K562 (cell line): ENCODE results near the gene ALKBH7. TPM values are rescaled to one million over a fixed set of nuclear protein-coding genes. Genes with fewer than 3 reads are reported as not detected.

Experiments
- BCLAF1 ChIP-seq, 2 experiments: fragments of 450-650 bp in 1 of 2; IDR thresholded peaks; 2 replicates each; pipeline ENCODE4 v1.6.1; 2011 to 2017; ENCODE audit warnings: low read depth in 2 of 2, antibody characterized with exemption in 1 of 2, borderline replicate concordance in 1 of 2, low read length in 1 of 2, mild to moderate bottlenecking in 1 of 2, mixed read lengths in 1 of 2; ENCODE audit not compliant: control insufficient read depth in 1 of 2
- E2F6 ChIP-seq, 2 experiments: IDR thresholded peaks; 2 replicates each; pipeline ENCODE4 v1.6.1; 2011; ENCODE audit warnings: borderline replicate concordance in 1 of 2, control low read depth in 1 of 2, low read depth in 1 of 2, low read length in 1 of 2, mild to moderate bottlenecking in 1 of 2, mixed read lengths in 1 of 2, moderate library complexity in 1 of 2; ENCODE audit not compliant: insufficient read depth in 1 of 2, insufficient read length in 1 of 2, poor library complexity in 1 of 2, severe bottlenecking in 1 of 2; ENCODE audit errors: extremely low read depth in 1 of 2
- ELF2 ChIP-seq: fragments of 250-450 bp; sonication (Bioruptor Pico); IDR thresholded peaks from 2 replicates; pipeline ENCODE4 v1.5.0; 2021; ENCODE audit warnings: mild to moderate bottlenecking
- GTF2E2 ChIP-seq: fragments of 200-800 bp; sonication (Bioruptor generic); IDR thresholded peaks from 2 replicates; pipeline ENCODE4 v1.6.1; 2016; ENCODE audit warnings: missing genetic modification characterization, missing compliant biosample characterization
- NBN ChIP-seq: fragments of 450-650 bp; IDR thresholded peaks from 2 replicates; pipeline ENCODE4 v1.6.1; 2016; ENCODE audit warnings: low read depth, mild to moderate bottlenecking
- POLR2B ChIP-seq: fragments of 450-650 bp; IDR thresholded peaks from 2 replicates; pipeline ENCODE4 v1.6.1; 2018; ENCODE audit warnings: low read depth; ENCODE audit not compliant: partially characterized antibody
- RFX1 ChIP-seq: fragments of 450-650 bp; IDR thresholded peaks from 2 replicates; pipeline ENCODE4 v1.6.1; 2016; ENCODE audit warnings: mild to moderate bottlenecking, moderate library complexity
- ZBTB17 ChIP-seq: fragments of 450-650 bp; formaldehyde crosslinking; IDR thresholded peaks from 2 replicates; pipeline ENCODE4 v1.4.0; 2020; ENCODE audit warnings: mild to moderate bottlenecking
- ZNF324 ChIP-seq: fragments of 250-450 bp; sonication (Bioruptor Pico); IDR thresholded peaks from 2 replicates; pipeline ENCODE4 v1.4.0; 2020; ENCODE audit warnings: mild to moderate bottlenecking
- ZNF445 ChIP-seq: fragments of 250-450 bp; sonication (Bioruptor Pico); IDR thresholded peaks from 2 replicates; pipeline ENCODE4 v1.4.0; 2020; ENCODE audit warnings: low read depth, mild to moderate bottlenecking, moderate library complexity
- ZNF75A ChIP-seq: fragments of 450-650 bp; formaldehyde crosslinking; IDR thresholded peaks from 2 replicates; pipeline ENCODE4 v1.4.0; 2020; ENCODE audit warnings: mild to moderate bottlenecking
- polyA plus RNA-seq, 8 experiments: library from polyadenylated mRNA; depleted of rRNA in 4 of 8; stranded (reverse) in 5 of 8; unstranded in 3 of 8; fragments of >200 nt; fragmentation: Nextera tagmentation in 2 of 8; fragmentation: Illumina TruSeq in 1 of 8; extraction: Ambion mirVana in 2 of 8; extraction: Trizol in 1 of 8; gene quantifications; 2 replicates each; pipeline versions ENCODE4 v1.2.1 to v1.2.3, GENCODE V29; 2011 to 2014; ENCODE audit warnings: inconsistent platforms in 1 of 8, missing spikeins in 1 of 8
- total RNA-seq, 7 experiments: library from RNA; depleted of rRNA in 6 of 7; stranded (reverse); fragments of >200 nt in 6 of 7; fragmentation: Illumina TruSeq in 2 of 7; extraction: Trizol in 2 of 7; gene quantifications; 2 replicates each; pipeline versions ENCODE4 v1.2.1 to v1.2.3, GENCODE V29; 2011 to 2021; ENCODE audit warnings: low replicate concordance in 1 of 7
- TF ChIP-seq, protein P1 (sequence below): fragments of 450-650 bp; IDR thresholded peaks from 2 replicates; pipeline ENCODE4 v1.6.1; 2018; ENCODE audit not compliant: partially characterized antibody
- TF ChIP-seq, protein P2 (sequence below): sonication (generic); formaldehyde crosslinking; IDR thresholded peaks from 2 replicates; pipeline ENCODE4 v1.8.0; 2022; ENCODE audit warnings: missing genetic modification reagents, mild to moderate bottlenecking, borderline replicate concordance
- TF ChIP-seq, protein P3 (sequence below): fragments of 450-650 bp; IDR thresholded peaks from 2 replicates; pipeline ENCODE4 v1.7.0; 2016; ENCODE audit warnings: borderline replicate concordance

Gene ALKBH7
- total and polyA plus RNA-seq, 9 of the 15 experiments (the other 6 are each of a cell fraction or from before 2014, with no cell fraction given) = 0.69 to 94.8 (median 17.6) TPM

DNA sequence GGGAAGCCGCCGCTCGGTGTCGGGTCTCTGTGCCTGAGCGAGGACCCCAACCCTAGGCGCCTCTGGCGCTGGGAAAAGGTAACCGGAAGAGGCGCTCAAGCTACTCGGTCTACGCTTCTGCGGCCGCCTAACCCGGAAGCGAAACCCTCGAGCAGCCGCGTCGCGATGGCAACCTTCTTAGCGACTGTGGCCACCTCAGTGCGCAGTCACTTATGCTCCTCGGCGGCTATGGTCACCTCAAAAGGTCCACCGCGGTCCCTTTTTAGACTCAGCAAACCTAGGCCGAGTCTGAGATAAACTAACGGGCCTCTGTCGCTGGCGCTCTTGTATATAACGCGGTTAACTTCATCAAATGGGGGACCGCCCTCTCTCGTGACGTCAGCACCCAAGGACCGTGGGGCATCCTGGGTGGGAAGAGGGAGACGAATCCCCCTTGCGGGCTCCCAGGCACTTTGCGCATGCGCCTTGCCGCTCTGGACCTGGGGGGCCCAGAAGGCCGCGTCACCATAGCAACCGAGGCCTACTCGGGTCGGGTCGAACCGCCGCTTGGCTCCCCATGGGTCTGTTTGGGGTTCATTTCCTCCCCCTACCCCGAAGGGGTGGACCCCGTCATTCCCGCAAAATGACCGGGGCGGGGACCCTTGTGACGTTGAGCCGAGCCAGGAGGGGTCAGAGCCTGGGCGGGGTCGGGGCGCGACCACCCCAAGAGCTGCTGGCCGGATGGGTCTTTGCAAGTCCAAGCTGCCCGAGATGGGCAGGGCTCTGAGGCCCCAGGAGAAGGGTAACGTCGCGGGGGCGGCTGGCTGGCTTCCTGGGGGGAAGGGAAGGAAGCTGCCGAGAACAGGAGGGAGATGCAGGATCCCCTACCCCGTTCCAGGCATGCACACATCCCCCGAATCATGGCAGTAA is 20.7 kb downstream of the ALKBH7 start, which contains the start of gene GTF2F1 (continued):
- TF ChIP-seq ZNF324 (no peak), ZNF445 (CRISPR knock-in tag) (no peak), E2F6 (IDR thresholded peaks at IDR 0.05; ENCODE audit: borderline replicate concordance in 1 of 2, extremely low read depth in 1 of 2, insufficient read depth in 1 of 2, insufficient read length in 1 of 2, low read depth in 1 of 2, low read length in 1 of 2, poor library complexity in 1 of 2, severe bottlenecking in 1 of 2) (peak in 1 of 2 experiments; percentile 33), POLR2B (peak; percentile 15), NBN (no peak), GTF2E2 (peak; percentile 3; the same call in 1 of the 2 replicates), ZNF75A (CRISPR knock-in tag) (no peak), ELF2 (peak; percentile 69; the same call in 1 of the 2 replicates), BCLAF1 (IDR thresholded peaks at IDR 0.05; ENCODE audit: borderline replicate concordance in 1 of 2, control insufficient read depth in 1 of 2, low read depth in 2 of 2, low read length in 1 of 2) (no peak), ZBTB17 (CRISPR knock-in tag) (0 out of 2 replicates have a peak, but pooled peaks have one; percentile 20), RFX1 (peak; percentile 98)
- TF ChIP-seq, protein P1, sequence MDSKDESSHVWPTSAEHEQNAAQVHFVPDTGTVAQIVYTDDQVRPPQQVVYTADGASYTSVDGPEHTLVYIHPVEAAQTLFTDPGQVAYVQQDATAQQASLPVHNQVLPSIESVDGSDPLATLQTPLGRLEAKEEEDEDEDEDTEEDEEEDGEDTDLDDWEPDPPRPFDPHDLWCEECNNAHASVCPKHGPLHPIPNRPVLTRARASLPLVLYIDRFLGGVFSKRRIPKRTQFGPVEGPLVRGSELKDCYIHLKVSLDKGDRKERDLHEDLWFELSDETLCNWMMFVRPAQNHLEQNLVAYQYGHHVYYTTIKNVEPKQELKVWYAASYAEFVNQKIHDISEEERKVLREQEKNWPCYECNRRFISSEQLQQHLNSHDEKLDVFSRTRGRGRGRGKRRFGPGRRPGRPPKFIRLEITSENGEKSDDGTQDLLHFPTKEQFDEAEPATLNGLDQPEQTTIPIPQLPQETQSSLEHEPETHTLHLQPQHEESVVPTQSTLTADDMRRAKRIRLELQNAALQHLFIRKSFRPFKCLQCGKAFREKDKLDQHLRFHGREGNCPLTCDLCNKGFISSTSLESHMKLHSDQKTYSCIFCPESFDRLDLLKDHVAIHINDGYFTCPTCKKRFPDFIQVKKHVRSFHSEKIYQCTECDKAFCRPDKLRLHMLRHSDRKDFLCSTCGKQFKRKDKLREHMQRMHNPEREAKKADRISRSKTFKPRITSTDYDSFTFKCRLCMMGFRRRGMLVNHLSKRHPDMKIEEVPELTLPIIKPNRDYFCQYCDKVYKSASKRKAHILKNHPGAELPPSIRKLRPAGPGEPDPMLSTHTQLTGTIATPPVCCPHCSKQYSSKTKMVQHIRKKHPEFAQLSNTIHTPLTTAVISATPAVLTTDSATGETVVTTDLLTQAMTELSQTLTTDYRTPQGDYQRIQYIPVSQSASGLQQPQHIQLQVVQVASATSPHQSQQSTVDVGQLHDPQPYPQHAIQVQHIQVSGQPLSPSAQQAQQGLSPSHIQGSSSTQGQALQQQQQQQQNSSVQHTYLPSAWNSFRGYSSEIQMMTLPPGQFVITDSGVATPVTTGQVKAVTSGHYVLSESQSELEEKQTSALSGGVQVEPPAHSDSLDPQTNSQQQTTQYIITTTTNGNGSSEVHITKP = peak; percentile 88
- TF ChIP-seq, protein P2, sequence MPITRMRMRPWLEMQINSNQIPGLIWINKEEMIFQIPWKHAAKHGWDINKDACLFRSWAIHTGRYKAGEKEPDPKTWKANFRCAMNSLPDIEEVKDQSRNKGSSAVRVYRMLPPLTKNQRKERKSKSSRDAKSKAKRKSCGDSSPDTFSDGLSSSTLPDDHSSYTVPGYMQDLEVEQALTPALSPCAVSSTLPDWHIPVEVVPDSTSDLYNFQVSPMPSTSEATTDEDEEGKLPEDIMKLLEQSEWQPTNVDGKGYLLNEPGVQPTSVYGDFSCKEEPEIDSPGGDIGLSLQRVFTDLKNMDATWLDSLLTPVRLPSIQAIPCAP = no peak
- TF ChIP-seq, protein P3, sequence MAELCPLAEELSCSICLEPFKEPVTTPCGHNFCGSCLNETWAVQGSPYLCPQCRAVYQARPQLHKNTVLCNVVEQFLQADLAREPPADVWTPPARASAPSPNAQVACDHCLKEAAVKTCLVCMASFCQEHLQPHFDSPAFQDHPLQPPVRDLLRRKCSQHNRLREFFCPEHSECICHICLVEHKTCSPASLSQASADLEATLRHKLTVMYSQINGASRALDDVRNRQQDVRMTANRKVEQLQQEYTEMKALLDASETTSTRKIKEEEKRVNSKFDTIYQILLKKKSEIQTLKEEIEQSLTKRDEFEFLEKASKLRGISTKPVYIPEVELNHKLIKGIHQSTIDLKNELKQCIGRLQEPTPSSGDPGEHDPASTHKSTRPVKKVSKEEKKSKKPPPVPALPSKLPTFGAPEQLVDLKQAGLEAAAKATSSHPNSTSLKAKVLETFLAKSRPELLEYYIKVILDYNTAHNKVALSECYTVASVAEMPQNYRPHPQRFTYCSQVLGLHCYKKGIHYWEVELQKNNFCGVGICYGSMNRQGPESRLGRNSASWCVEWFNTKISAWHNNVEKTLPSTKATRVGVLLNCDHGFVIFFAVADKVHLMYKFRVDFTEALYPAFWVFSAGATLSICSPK = no peak
